Activated CD4-positive, CD25-positive, alpha-beta regulatory T cell (primary cell): ENCODE measurements around the gene MTX1.
"Not testable (repeated sequence)": the region's sequence is repeated elsewhere in the genome, so short reads cannot be mapped to it uniquely, and the experiment has no call there.

Source experiments
- DNase-seq, 4 experiments: peaks; one replicate each; lab custom pipeline; 2025; lab: John Stamatoyannopoulos, UW

Gene MTX1

GRCh38 chr1:155207806-155208540, 522 bp upstream of the MTX1 start, which contains the start of gene THBS3:
THBS3 (minus strand) TSS chr1:155207897; CDS start chr1:155207876, 21 bp downstream.
- DNase-seq: no peak

- no peak for DNase-seq
Observed at GRCh38 chr1:155209312-155209721, 822 bp downstream of the MTX1 start.

GRCh38 chr1:155210314-155211104, 2.0 kb downstream of the MTX1 start:
- DNase-seq: no peak

- DNase-seq: not testable (repeated sequence)
Observed at GRCh38 chr1:155211381-155212050, 3.0 kb downstream of the MTX1 start.

- not testable (repeated sequence) for DNase-seq
Observed at GRCh38 chr1:155212051-155212440, 3.6 kb downstream of the MTX1 start.

GRCh38 chr1:155214702-155215101, 6.2 kb downstream of the MTX1 start:
- DNase-seq: not testable (repeated sequence)

- no peak for DNase-seq
Observed at GRCh38 chr1:155218854-155219591, 10.5 kb downstream of the MTX1 start.

- DNase-seq: no peak
Observed at GRCh38 chr1:155219592-155220031, 11.1 kb downstream of the MTX1 start.

GRCh38 chr1:155220211-155220965, 11.9 kb downstream of the MTX1 start:
- not testable (repeated sequence) for DNase-seq

- no peak for DNase-seq
Observed at GRCh38 chr1:155223047-155223446, 14.6 kb downstream of the MTX1 start.

GRCh38 chr1:155225404-155225759, 16.9 kb downstream of the MTX1 start:
- not testable (repeated sequence) for DNase-seq

GRCh38 chr1:155226188-155226909, 17.9 kb downstream of the MTX1 start:
- DNase-seq: peak; percentile 23 to 69 (median 58)

GRCh38 chr1:155226910-155227260, 18.4 kb downstream of the MTX1 start:
- DNase-seq: no peak

- DNase-seq: peak; percentile 92 to 97 (median 95)
Observed at GRCh38 chr1:155227261-155228095, 19.0 kb downstream of the MTX1 start.

GRCh38 chr1:155228096-155228427, 19.6 kb downstream of the MTX1 start:
- no peak for DNase-seq

- DNase-seq: not testable (repeated sequence)
Observed at GRCh38 chr1:155231302-155231701, 22.8 kb downstream of the MTX1 start.

GRCh38 chr1:155232001-155232978, 23.8 kb downstream of the MTX1 start:
- DNase-seq: not testable (repeated sequence)

GRCh38 chr1:155233502-155233901, 25.0 kb downstream of the MTX1 start:
- not testable (repeated sequence) for DNase-seq
